ENCODE results near the gene ORC3. TPM values are rescaled to one million over a fixed set of nuclear protein-coding genes. Genes with fewer than 3 reads are reported as not detected.
A peak's percentile ranks its signal among the peaks of the same experiment; 100 is the strongest.

Gene ORC3
- total RNA-seq, 1 experiment from 2014 or later, result 25.7 TPM

DNA sequence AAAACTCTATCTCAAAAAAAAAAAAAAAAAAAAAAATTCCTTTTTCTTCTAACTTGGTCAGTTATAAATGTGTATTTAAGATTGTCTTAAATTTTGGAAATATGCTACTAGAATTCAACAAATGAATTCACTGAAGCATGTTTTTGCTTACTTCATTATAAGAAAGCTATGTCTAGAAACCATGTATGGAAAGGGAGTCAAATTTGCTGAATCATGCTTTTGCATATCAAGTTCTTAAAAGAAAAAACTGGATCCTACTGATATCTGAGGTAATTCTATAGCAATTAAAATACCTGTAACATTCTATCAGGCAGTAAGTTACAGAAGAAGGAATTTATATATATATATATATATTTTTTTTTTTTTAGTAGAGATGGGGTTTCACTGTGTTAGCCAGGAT lies 84.4 kb downstream of the ORC3 start:
- TF ChIP-seq, protein P1, sequence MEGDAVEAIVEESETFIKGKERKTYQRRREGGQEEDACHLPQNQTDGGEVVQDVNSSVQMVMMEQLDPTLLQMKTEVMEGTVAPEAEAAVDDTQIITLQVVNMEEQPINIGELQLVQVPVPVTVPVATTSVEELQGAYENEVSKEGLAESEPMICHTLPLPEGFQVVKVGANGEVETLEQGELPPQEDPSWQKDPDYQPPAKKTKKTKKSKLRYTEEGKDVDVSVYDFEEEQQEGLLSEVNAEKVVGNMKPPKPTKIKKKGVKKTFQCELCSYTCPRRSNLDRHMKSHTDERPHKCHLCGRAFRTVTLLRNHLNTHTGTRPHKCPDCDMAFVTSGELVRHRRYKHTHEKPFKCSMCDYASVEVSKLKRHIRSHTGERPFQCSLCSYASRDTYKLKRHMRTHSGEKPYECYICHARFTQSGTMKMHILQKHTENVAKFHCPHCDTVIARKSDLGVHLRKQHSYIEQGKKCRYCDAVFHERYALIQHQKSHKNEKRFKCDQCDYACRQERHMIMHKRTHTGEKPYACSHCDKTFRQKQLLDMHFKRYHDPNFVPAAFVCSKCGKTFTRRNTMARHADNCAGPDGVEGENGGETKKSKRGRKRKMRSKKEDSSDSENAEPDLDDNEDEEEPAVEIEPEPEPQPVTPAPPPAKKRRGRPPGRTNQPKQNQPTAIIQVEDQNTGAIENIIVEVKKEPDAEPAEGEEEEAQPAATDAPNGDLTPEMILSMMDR (conservative IDR thresholded peaks at IDR 0.05; ENCODE audit: low read depth, low read length), result no peak
- TF ChIP-seq EZH2phosphoT487 (IDR thresholded peaks at IDR 0.05; ENCODE audit: borderline replicate concordance, low read length) (no peak), EZH2 (IDR thresholded peaks at IDR 0.05; ENCODE audit: low read length, unreplicated experiment) (no peak)
- peaks cover 13% of the 10 kb centered on the region for H3K79me2 ChIP-seq (ENCODE audit: low read length)
- ChIA-PET CTCF (no interaction called here), POLR2A (ENCODE audit: unreplicated experiment) (no interaction called here)
- H3K9me3 ChIP-seq (ENCODE audit: low read length), result no peaks in the 10 kb centered on the region
- DNase-seq, result no peak
- no peaks in the 10 kb centered on the region for H3K9me2 ChIP-seq (replicated peaks; ENCODE audit: low read length)
- no TSS peak for BruUV-seq (replicated peaks)
- no peak overlapping the region for H3K4me2 ChIP-seq (ENCODE audit: low read length)
- H3K4me1 ChIP-seq (ENCODE audit: insufficient read depth, low read length), result no peaks in the 10 kb centered on the region
- H3K27me3 ChIP-seq (ENCODE audit: low read length), result no peaks in the 10 kb centered on the region
- H3K36me3 ChIP-seq (ENCODE audit: low read depth, low read length), result peaks cover 15% of the 10 kb centered on the region
- intact Hi-C loops (cut with micrococcal nuclease), result no loop called here
- H3F3A ChIP-seq (ENCODE audit: low read length, unreplicated experiment), result no peaks in the 10 kb centered on the region
- no peak overlapping the region for H3K4me3 ChIP-seq (ENCODE audit: low read length)
- H4K20me1 ChIP-seq (ENCODE audit: low read length), result no peaks in the 10 kb centered on the region
- H2AFZ ChIP-seq (ENCODE audit: low read length), result no peak overlapping the region
- no peak overlapping the region for H3K27ac ChIP-seq (ENCODE audit: low read length)
- no peak overlapping the region for H3K9ac ChIP-seq (ENCODE audit: low read length)
- no peak for ATAC-seq

DNA sequence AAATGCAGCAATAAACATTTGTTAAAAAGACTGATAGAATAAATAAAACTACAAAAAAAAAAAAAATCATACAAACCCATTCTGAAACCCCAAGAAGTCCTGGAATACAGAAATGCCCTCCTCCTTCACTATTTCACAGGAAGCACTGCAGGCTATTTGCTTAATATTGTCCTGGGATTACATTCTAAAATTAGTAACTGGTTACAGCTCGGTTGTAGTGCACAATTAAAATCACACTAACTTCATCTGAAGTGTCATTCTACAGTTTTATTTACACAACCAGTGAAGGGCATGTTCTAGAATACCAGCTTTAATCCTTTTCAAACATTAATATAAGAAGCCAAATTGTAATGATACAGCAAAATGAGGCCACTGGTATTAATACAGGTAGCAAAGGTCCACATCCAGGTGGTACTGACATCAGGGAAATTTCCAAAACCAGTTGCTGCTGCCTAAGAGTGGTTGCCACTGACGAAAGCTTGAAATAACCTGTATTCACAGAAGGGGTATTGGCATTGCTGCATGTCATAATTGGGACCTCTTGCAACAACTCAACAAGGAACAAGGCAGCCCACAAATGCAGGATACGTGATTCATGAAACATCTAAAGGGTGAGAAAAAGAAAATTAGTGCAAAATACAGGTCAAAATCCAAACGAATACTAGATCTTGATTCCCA lies 85.2 kb downstream of the ORC3 start:
- H3F3A ChIP-seq (ENCODE audit: low read length, unreplicated experiment), result no peaks in the 10 kb centered on the region
- no peaks in the 10 kb centered on the region for H4K20me1 ChIP-seq (ENCODE audit: low read length)
- H3K79me2 ChIP-seq (ENCODE audit: low read length), result peaks cover 21% of the 10 kb centered on the region
- no peak for DNase-seq
- CTCF ChIA-PET, result no interaction called here
- POLR2A ChIA-PET (ENCODE audit: unreplicated experiment), result no interaction called here
- no peaks in the 10 kb centered on the region for H3K27me3 ChIP-seq (ENCODE audit: low read length)
- H3K9me3 ChIP-seq (ENCODE audit: low read length), result no peaks in the 10 kb centered on the region
- intact Hi-C loops (cut with micrococcal nuclease), result no loop called here
- H3K27ac ChIP-seq (ENCODE audit: low read length), result no peak overlapping the region
- H3K4me1 ChIP-seq (ENCODE audit: insufficient read depth, low read length), result no peaks in the 10 kb centered on the region
- peaks cover 12% of the 10 kb centered on the region for H3K36me3 ChIP-seq (ENCODE audit: low read depth, low read length)
- no peak overlapping the region for H3K4me3 ChIP-seq (ENCODE audit: low read length)
- no peak for ATAC-seq
- H3K9ac ChIP-seq (ENCODE audit: low read length), result no peak overlapping the region
- TF ChIP-seq, protein P1 (conservative IDR thresholded peaks at IDR 0.05; ENCODE audit: low read depth, low read length), result no peak
- TF ChIP-seq EZH2phosphoT487 (IDR thresholded peaks at IDR 0.05; ENCODE audit: borderline replicate concordance, low read length) (no peak), EZH2 (IDR thresholded peaks at IDR 0.05; ENCODE audit: low read length, unreplicated experiment) (no peak)
- no peak overlapping the region for H2AFZ ChIP-seq (ENCODE audit: low read length)
- no peaks in the 10 kb centered on the region for H3K9me2 ChIP-seq (replicated peaks; ENCODE audit: low read length)
- H3K4me2 ChIP-seq (ENCODE audit: low read length), result no peak overlapping the region
- BruUV-seq (replicated peaks), result TSS peak; percentile 24

GRCh38 chr6:87682310-87682709 lies 92.4 kb downstream of the ORC3 start:
- Histone ChIP-seq H3K9ac (ENCODE audit: low read length) (no peak overlapping the region), H3K27ac (ENCODE audit: low read length) (0 out of 2 replicates have a peak overlapping the region, but pooled peaks have one; percentile 21), H3K36me3 (ENCODE audit: low read depth, low read length) (no peaks in the 10 kb centered on the region; the same call in 1 of the 2 replicates), H3K27me3 (ENCODE audit: low read length) (no peaks in the 10 kb centered on the region), H3K9me3 (ENCODE audit: low read length) (no peaks in the 10 kb centered on the region), H3K4me1 (ENCODE audit: insufficient read depth, low read length) (peaks cover 22% of the 10 kb centered on the region), H2AFZ (ENCODE audit: low read length) (no peak overlapping the region), H3K4me3 (ENCODE audit: low read length) (no peak overlapping the region), H3K79me2 (ENCODE audit: low read length) (peaks cover 89% of the 10 kb centered on the region), H3F3A (ENCODE audit: low read length, unreplicated experiment) (no peaks in the 10 kb centered on the region), H3K4me2 (ENCODE audit: low read length) (peak overlapping the region; percentile 14; the same call in 1 of the 2 replicates), H4K20me1 (ENCODE audit: low read length) (peaks cover 45% of the 10 kb centered on the region), H3K9me2 (replicated peaks; ENCODE audit: low read length) (no peaks in the 10 kb centered on the region)
- no TSS peak for BruUV-seq (replicated peaks)
- CTCF ChIA-PET, result no interaction called here
- POLR2A ChIA-PET (ENCODE audit: unreplicated experiment), result no interaction called here
- ATAC-seq (peak; percentile 65), DNase-seq (peak; percentile 62)
- intact Hi-C loops (cut with micrococcal nuclease), result no loop called here
- TF ChIP-seq EZH2 (IDR thresholded peaks at IDR 0.05; ENCODE audit: low read length, unreplicated experiment) (no peak), EZH2phosphoT487 (IDR thresholded peaks at IDR 0.05; ENCODE audit: borderline replicate concordance, low read length) (no peak)
- TF ChIP-seq, protein P1 (conservative IDR thresholded peaks at IDR 0.05; ENCODE audit: low read depth, low read length), result no peak

Data from PC-3 (cell line).